ENCODE measurements around the gene SOAT1. TPM values are rescaled to one million over a fixed set of nuclear protein-coding genes. Genes with fewer than 3 reads are reported as not detected.
A peak's percentile ranks its signal among the peaks of the same experiment; 100 is the strongest.
"Not testable (repeated sequence)": the region's sequence is repeated elsewhere in the genome, so short reads cannot be mapped to it uniquely, and the experiment has no call there.

The SOAT1 gene
- 10 to 100 TPM; 76.1 to 78.3 TPM for total RNA-seq

- DNase-seq, result peak; percentile 95
- Mint-ChIP-seq H3K4me1 (ENCODE audit: low read depth) (peaks cover 46% of the 10 kb centered on the region), H3K9me3 (ENCODE audit: insufficient read depth) (no peaks in the 10 kb centered on the region), H3K27me3 (ENCODE audit: low read depth) (no peaks in the 10 kb centered on the region), H3K36me3 (ENCODE audit: low read depth) (peaks cover 25% of the 10 kb centered on the region), H3K4me3 (peak within 1 kb of the TSS; percentile 96), H3K27ac (peak within 1 kb of the TSS; percentile 92)
- ChIA-PET POLR2A (interaction anchor here (0.8 to 2.6 kb wide), 9 partner anchors 9 to 590 kb away, joined by 3 to 16 read pairs (median 4); partner anchors contain the start of genes AXDND1 and TOR3A), CTCF (interaction anchor here (0.7 to 3.2 kb wide), 14 partner anchors 9 to 290 kb away, joined by 3 to 16 read pairs (median 4); partner anchors contain the start of genes AXDND1 and TOR3A)
- peak; percentile 96 for ATAC-seq
These were observed at the start of gene SOAT1 for GRCh38 chr1:179293340-179294327. Gene SOAT1 (plus strand): TSS chr1:179293797. CDS start chr1:179302685, 8,888 bp downstream.

- H3K27me3 Mint-ChIP-seq (ENCODE audit: low read depth); H3K36me3 Mint-ChIP-seq (ENCODE audit: low read depth); H3K4me3 Mint-ChIP-seq; POLR2A ChIA-PET; CTCF ChIA-PET; H3K4me1 Mint-ChIP-seq (ENCODE audit: low read depth); DNase-seq; ATAC-seq; H3K27ac Mint-ChIP-seq; H3K9me3 Mint-ChIP-seq (ENCODE audit: insufficient read depth): not testable (repeated sequence)
These were observed 48.2 kb upstream of the SOAT1 start for GRCh38 chr1:179245426-179245825.

- Mint-ChIP-seq H3K27me3 (ENCODE audit: low read depth) (no peaks in the 10 kb centered on the region), H3K36me3 (ENCODE audit: low read depth) (no peaks in the 10 kb centered on the region), H3K9me3 (ENCODE audit: insufficient read depth) (no peaks in the 10 kb centered on the region), H3K4me3 (no peak overlapping the region), H3K4me1 (ENCODE audit: low read depth) (no peaks in the 10 kb centered on the region), H3K27ac (no peak overlapping the region)
- POLR2A ChIA-PET, result interaction anchor here (0.5 kb wide), 1 partner anchor 35 kb away, joined by 5 read pairs; no protein-coding TSS in a partner anchor
- DNase-seq (no peak), ATAC-seq (no peak)
- CTCF ChIA-PET, result no interaction called here
These were observed 45.7 kb upstream of the SOAT1 start for GRCh38 chr1:179247923-179248322.

- H3K9me3 Mint-ChIP-seq (ENCODE audit: insufficient read depth), result no peaks in the 10 kb centered on the region
- DNase-seq (no peak), ATAC-seq (no peak)
- no peaks in the 10 kb centered on the region for H3K27me3 Mint-ChIP-seq (ENCODE audit: low read depth)
- CTCF ChIA-PET, result interaction anchor here (1.0 to 2.9 kb wide), 8 partner anchors 114 to 563 kb away, joined by 3 to 17 read pairs (median 4); no protein-coding TSS in a partner anchor
- no peak overlapping the region for H3K27ac Mint-ChIP-seq
- POLR2A ChIA-PET, result no interaction called here
- H3K4me1 Mint-ChIP-seq (ENCODE audit: low read depth), result no peaks in the 10 kb centered on the region
- no peaks in the 10 kb centered on the region for H3K36me3 Mint-ChIP-seq (ENCODE audit: low read depth)
- H3K4me3 Mint-ChIP-seq, result no peak overlapping the region
These were observed 41.9 kb upstream of the SOAT1 start for GRCh38 chr1:179251675-179252074.

GRCh38 chr1:179252606-179253005 lies 41.0 kb upstream of the SOAT1 start:
- Mint-ChIP-seq H3K27me3 (ENCODE audit: low read depth) (no peaks in the 10 kb centered on the region), H3K4me1 (ENCODE audit: low read depth) (no peaks in the 10 kb centered on the region), H3K9me3 (ENCODE audit: insufficient read depth) (no peaks in the 10 kb centered on the region), H3K36me3 (ENCODE audit: low read depth) (no peaks in the 10 kb centered on the region), H3K4me3 (no peak overlapping the region), H3K27ac (no peak overlapping the region)
- ATAC-seq (no peak), DNase-seq (no peak)
- CTCF ChIA-PET, result interaction anchor here (1.5 to 2.9 kb wide), 5 partner anchors 10 to 562 kb away, joined by 4 to 17 read pairs (median 7); no protein-coding TSS in a partner anchor
- POLR2A ChIA-PET, result no interaction called here

DNA sequence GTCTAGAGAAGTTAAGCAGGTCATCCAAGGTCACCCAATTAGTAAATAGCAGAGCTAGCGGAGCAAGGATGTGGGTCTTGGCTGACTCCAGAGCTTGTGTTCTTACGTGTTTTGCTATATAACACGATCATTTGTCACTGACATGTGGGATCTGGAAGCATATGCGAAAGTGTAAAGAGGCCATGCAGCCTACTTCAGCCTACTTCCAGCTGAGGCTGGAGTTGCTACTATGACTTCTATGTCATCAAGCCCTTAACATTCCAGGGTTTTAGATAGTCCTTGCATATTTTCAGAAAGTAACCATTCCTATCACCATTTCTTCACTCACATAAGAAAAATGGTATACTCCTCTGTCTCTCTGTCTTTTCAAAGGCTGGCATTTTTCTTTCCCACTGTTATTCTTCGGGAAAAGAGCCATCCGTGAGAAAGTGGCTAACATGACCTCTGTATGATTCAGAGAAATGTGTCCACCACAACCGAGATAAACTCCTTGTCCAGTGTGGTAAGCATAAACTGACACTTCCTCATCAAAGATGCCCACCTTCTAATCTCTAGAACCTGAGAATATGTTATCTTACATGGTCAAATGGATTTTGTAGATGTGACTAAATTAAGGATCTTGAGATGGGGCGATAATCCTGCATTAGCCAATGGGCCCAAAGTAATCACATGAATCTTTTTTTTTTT lies 40.2 kb upstream of the SOAT1 start:
- POLR2A ChIA-PET, result no interaction called here
- H3K27ac Mint-ChIP-seq, result no peak overlapping the region
- no peaks in the 10 kb centered on the region for H3K27me3 Mint-ChIP-seq (ENCODE audit: low read depth)
- H3K9me3 Mint-ChIP-seq (ENCODE audit: insufficient read depth), result no peaks in the 10 kb centered on the region
- CTCF ChIA-PET, result interaction anchor here (1.5 to 2.9 kb wide), 4 partner anchors 9 to 561 kb away, joined by 5 to 17 read pairs (median 8); no protein-coding TSS in a partner anchor
- DNase-seq (no peak), ATAC-seq (no peak)
- no peaks in the 10 kb centered on the region for H3K4me1 Mint-ChIP-seq (ENCODE audit: low read depth)
- no peaks in the 10 kb centered on the region for H3K36me3 Mint-ChIP-seq (ENCODE audit: low read depth)
- H3K4me3 Mint-ChIP-seq, result no peak overlapping the region

DNA sequence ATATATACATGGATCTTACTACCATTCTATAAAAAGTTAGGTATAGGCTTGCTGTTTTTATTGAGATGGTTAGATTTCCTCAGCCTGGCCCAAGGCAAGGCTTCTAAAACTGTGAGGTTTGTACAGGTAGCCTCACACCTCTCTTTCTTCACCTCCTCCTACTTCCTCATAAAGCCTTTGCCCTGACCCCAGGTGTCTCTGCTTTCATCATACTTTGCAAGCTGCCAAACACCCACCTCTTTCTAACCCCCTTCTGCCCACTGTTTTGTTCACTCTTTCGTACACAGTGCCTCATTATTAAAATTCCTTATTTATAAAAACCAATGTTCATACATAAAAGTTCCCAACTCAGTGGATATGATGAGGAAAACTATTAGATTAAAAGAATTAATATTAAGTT lies 31.4 kb upstream of the SOAT1 start:
- Mint-ChIP-seq H3K4me3 (no peak overlapping the region), H3K27ac (no peak overlapping the region), H3K9me3 (ENCODE audit: insufficient read depth) (no peaks in the 10 kb centered on the region), H3K36me3 (ENCODE audit: low read depth) (no peaks in the 10 kb centered on the region), H3K4me1 (ENCODE audit: low read depth) (no peaks in the 10 kb centered on the region), H3K27me3 (ENCODE audit: low read depth) (no peaks in the 10 kb centered on the region)
- ChIA-PET POLR2A (no interaction called here), CTCF (interaction anchor here (2.4 kb wide), 1 partner anchor 9 kb away, joined by 7 read pairs; no protein-coding TSS in a partner anchor)
- DNase-seq (no peak), ATAC-seq (no peak)

GRCh38 chr1:179263121-179263520 lies 30.5 kb upstream of the SOAT1 start:
- Mint-ChIP-seq H3K27me3 (ENCODE audit: low read depth) (no peaks in the 10 kb centered on the region), H3K4me3 (no peak overlapping the region), H3K4me1 (ENCODE audit: low read depth) (no peaks in the 10 kb centered on the region), H3K9me3 (ENCODE audit: insufficient read depth) (no peaks in the 10 kb centered on the region), H3K27ac (no peak overlapping the region), H3K36me3 (ENCODE audit: low read depth) (no peaks in the 10 kb centered on the region)
- no peak for ATAC-seq
- no peak for DNase-seq
- ChIA-PET POLR2A (no interaction called here), CTCF (interaction anchor here (2.4 kb wide), 1 partner anchor 10 kb away, joined by 7 read pairs; no protein-coding TSS in a partner anchor)

- ChIA-PET CTCF (no interaction called here), POLR2A (no interaction called here)
- ATAC-seq, result no peak
- no peak for DNase-seq
- H3K36me3 Mint-ChIP-seq (ENCODE audit: low read depth), result no peaks in the 10 kb centered on the region
- no peak overlapping the region for H3K27ac Mint-ChIP-seq
- H3K27me3 Mint-ChIP-seq (ENCODE audit: low read depth), result no peaks in the 10 kb centered on the region
- no peak overlapping the region for H3K4me3 Mint-ChIP-seq
- no peaks in the 10 kb centered on the region for H3K4me1 Mint-ChIP-seq (ENCODE audit: low read depth)
- no peaks in the 10 kb centered on the region for H3K9me3 Mint-ChIP-seq (ENCODE audit: insufficient read depth)
These were observed 29.1 kb upstream of the SOAT1 start for GRCh38 chr1:179264507-179264906.

DNA sequence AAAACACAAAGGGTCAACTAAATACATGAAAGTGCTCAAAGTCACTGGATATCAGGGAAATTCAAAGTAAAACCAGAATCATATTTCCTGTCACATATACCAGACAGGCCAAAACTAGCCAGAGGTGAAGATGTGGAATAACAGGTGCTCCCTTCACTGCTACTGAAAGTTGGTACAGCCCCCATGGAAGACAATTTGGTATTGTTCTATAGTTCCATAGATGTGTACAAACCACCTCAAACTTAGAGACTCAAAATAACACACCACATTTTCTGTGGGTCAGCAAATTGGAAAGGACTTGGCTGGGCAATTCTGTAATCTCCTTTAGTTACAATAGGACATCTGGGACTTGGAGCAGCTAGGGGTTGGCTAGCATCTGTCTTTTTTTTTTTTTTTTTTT lies 24.5 kb upstream of the SOAT1 start:
- no peak for ATAC-seq
- no peak overlapping the region for H3K4me3 Mint-ChIP-seq

GRCh38 chr1:179274424-179274823 lies 19.2 kb upstream of the SOAT1 start:
- H3K4me3 Mint-ChIP-seq; H3K36me3 Mint-ChIP-seq (ENCODE audit: low read depth); H3K27ac Mint-ChIP-seq; H3K9me3 Mint-ChIP-seq (ENCODE audit: insufficient read depth); H3K4me1 Mint-ChIP-seq (ENCODE audit: low read depth); POLR2A ChIA-PET; ATAC-seq; DNase-seq; CTCF ChIA-PET; H3K27me3 Mint-ChIP-seq (ENCODE audit: low read depth): not testable (repeated sequence)

More for the DNA sequence above, 24.5 kb upstream of the SOAT1 start:
- CTCF ChIA-PET, result no interaction called here
- no peaks in the 10 kb centered on the region for H3K36me3 Mint-ChIP-seq (ENCODE audit: low read depth)
- H3K4me1 Mint-ChIP-seq (ENCODE audit: low read depth), result no peaks in the 10 kb centered on the region
- no peaks in the 10 kb centered on the region for H3K27me3 Mint-ChIP-seq (ENCODE audit: low read depth)
- POLR2A ChIA-PET, result no interaction called here
- no peaks in the 10 kb centered on the region for H3K9me3 Mint-ChIP-seq (ENCODE audit: insufficient read depth)
- no peak for DNase-seq
- H3K27ac Mint-ChIP-seq, result no peak overlapping the region

GRCh38 chr1:179278920-179279319 lies 14.7 kb upstream of the SOAT1 start:
- Mint-ChIP-seq H3K36me3 (ENCODE audit: low read depth) (peaks cover 2% of the 10 kb centered on the region), H3K4me3 (no peak overlapping the region), H3K4me1 (ENCODE audit: low read depth) (no peaks in the 10 kb centered on the region), H3K27me3 (ENCODE audit: low read depth) (no peaks in the 10 kb centered on the region), H3K27ac (no peak overlapping the region), H3K9me3 (ENCODE audit: insufficient read depth) (peaks cover 7% of the 10 kb centered on the region)
- DNase-seq (no peak), ATAC-seq (no peak)
- ChIA-PET CTCF (no interaction called here), POLR2A (no interaction called here)

Measured in activated CD8-positive, alpha-beta T cell treated with anti-CD3 and anti-CD28 coated beads, Interleukin-2, amount 10 ng/mL, durations not matched to agents 7 days and 5 days (primary cell).